GM19238 (cell line): ENCODE measurements around the gene TOMM7.
A peak's percentile ranks its signal among the peaks of the same experiment; 100 is the strongest.
"Not testable (repeated sequence)": the region's sequence is repeated elsewhere in the genome, so short reads cannot be mapped to it uniquely, and the experiment has no call there.

Experiments used
- DNase-seq: peaks from one replicate; pipeline ENCODE4 v3.0.0; 2011; ENCODE audit warnings: low spot score; ENCODE audit not compliant: insufficient read length

TOMM7 gene

GRCh38 chr7:22853674-22854157 lies 31.1 kb upstream of the TOMM7 start:
- peak; percentile 32 for DNase-seq

GRCh38 chr7:22853138-22853537 lies 30.5 kb upstream of the TOMM7 start:
- DNase-seq: no peak

GRCh38 chr7:22851145-22851544 lies 28.5 kb upstream of the TOMM7 start:
- no peak for DNase-seq

GRCh38 chr7:22850394-22850793 lies 27.7 kb upstream of the TOMM7 start:
- not testable (repeated sequence) for DNase-seq

- no peak for DNase-seq
Measured at GRCh38 chr7:22849662-22850061, 27.0 kb upstream of the TOMM7 start.

- DNase-seq: no peak
Measured at GRCh38 chr7:22849172-22849571, 26.5 kb upstream of the TOMM7 start.

- no peak for DNase-seq
Measured at GRCh38 chr7:22846961-22847360, 24.3 kb upstream of the TOMM7 start.

- DNase-seq: no peak
Measured at GRCh38 chr7:22845221-22845834, 22.7 kb upstream of the TOMM7 start.

GRCh38 chr7:22843681-22844309 lies 21.1 kb upstream of the TOMM7 start:
- DNase-seq: no peak

- no peak for DNase-seq
Measured at GRCh38 chr7:22842973-22843372, 20.3 kb upstream of the TOMM7 start.

- no peak for DNase-seq
Measured at GRCh38 chr7:22842383-22842941, 19.8 kb upstream of the TOMM7 start.

- DNase-seq: no peak
Measured at GRCh38 chr7:22841954-22842353, 19.3 kb upstream of the TOMM7 start.

GRCh38 chr7:22837308-22837707 lies 14.7 kb upstream of the TOMM7 start:
- no peak for DNase-seq

GRCh38 chr7:22836506-22836905 lies 13.9 kb upstream of the TOMM7 start:
- not testable (repeated sequence) for DNase-seq

GRCh38 chr7:22833957-22834356 lies 11.3 kb upstream of the TOMM7 start:
- no peak for DNase-seq

- DNase-seq: no peak
Measured at GRCh38 chr7:22833113-22833855, 10.6 kb upstream of the TOMM7 start.

- no peak for DNase-seq
Measured at GRCh38 chr7:22832401-22832800, 9.8 kb upstream of the TOMM7 start.

GRCh38 chr7:22831602-22832305 lies 9.1 kb upstream of the TOMM7 start:
- DNase-seq: no peak

GRCh38 chr7:22827563-22827962 lies 4.9 kb upstream of the TOMM7 start:
- DNase-seq: no peak

- DNase-seq: no peak
Measured at GRCh38 chr7:22826593-22826992, 3.9 kb upstream of the TOMM7 start.

GRCh38 chr7:22824760-22825159 lies 2.1 kb upstream of the TOMM7 start:
- no peak for DNase-seq

- DNase-seq: no peak
Measured at GRCh38 chr7:22823142-22823497, 471 bp upstream of the TOMM7 start.
